HL-60 (cell line): ENCODE results near the gene HDAC9.

ENCODE experiments used
- GABPA ChIP-seq: IDR thresholded peaks from 2 replicates; pipeline ENCODE4 v1.6.1; 2012; ENCODE audit warnings: low read depth
- POLR2AphosphoS5 ChIP-seq: IDR thresholded peaks from 2 replicates; pipeline ENCODE4 v1.6.1; 2012; ENCODE audit warnings: low read depth
- SPI1 ChIP-seq: IDR thresholded peaks from 2 replicates; pipeline ENCODE4 v1.6.1; 2012; ENCODE audit warnings: low read depth, mild to moderate bottlenecking, borderline replicate concordance
- TF ChIP-seq, protein P1 (sequence below): IDR thresholded peaks from one replicate; pipeline ENCODE4 v1.5.1; 2011; ENCODE audit warnings: low read length, control low read depth, inconsistent platforms; ENCODE audit not compliant: insufficient read depth
- TF ChIP-seq, protein P2 (sequence below): IDR thresholded peaks from 2 replicates; pipeline ENCODE4 v1.6.1; 2012; ENCODE audit warnings: low read depth; ENCODE audit not compliant: insufficient replicate concordance

GRCh38 chr7:18536486-18536885, 40.9 kb downstream of the HDAC9 start:
- TF ChIP-seq, protein P1, sequence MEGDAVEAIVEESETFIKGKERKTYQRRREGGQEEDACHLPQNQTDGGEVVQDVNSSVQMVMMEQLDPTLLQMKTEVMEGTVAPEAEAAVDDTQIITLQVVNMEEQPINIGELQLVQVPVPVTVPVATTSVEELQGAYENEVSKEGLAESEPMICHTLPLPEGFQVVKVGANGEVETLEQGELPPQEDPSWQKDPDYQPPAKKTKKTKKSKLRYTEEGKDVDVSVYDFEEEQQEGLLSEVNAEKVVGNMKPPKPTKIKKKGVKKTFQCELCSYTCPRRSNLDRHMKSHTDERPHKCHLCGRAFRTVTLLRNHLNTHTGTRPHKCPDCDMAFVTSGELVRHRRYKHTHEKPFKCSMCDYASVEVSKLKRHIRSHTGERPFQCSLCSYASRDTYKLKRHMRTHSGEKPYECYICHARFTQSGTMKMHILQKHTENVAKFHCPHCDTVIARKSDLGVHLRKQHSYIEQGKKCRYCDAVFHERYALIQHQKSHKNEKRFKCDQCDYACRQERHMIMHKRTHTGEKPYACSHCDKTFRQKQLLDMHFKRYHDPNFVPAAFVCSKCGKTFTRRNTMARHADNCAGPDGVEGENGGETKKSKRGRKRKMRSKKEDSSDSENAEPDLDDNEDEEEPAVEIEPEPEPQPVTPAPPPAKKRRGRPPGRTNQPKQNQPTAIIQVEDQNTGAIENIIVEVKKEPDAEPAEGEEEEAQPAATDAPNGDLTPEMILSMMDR: no peak
- TF ChIP-seq GABPA: no peak
- TF ChIP-seq POLR2AphosphoS5: no peak
- TF ChIP-seq, protein P2, sequence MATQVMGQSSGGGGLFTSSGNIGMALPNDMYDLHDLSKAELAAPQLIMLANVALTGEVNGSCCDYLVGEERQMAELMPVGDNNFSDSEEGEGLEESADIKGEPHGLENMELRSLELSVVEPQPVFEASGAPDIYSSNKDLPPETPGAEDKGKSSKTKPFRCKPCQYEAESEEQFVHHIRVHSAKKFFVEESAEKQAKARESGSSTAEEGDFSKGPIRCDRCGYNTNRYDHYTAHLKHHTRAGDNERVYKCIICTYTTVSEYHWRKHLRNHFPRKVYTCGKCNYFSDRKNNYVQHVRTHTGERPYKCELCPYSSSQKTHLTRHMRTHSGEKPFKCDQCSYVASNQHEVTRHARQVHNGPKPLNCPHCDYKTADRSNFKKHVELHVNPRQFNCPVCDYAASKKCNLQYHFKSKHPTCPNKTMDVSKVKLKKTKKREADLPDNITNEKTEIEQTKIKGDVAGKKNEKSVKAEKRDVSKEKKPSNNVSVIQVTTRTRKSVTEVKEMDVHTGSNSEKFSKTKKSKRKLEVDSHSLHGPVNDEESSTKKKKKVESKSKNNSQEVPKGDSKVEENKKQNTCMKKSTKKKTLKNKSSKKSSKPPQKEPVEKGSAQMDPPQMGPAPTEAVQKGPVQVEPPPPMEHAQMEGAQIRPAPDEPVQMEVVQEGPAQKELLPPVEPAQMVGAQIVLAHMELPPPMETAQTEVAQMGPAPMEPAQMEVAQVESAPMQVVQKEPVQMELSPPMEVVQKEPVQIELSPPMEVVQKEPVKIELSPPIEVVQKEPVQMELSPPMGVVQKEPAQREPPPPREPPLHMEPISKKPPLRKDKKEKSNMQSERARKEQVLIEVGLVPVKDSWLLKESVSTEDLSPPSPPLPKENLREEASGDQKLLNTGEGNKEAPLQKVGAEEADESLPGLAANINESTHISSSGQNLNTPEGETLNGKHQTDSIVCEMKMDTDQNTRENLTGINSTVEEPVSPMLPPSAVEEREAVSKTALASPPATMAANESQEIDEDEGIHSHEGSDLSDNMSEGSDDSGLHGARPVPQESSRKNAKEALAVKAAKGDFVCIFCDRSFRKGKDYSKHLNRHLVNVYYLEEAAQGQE: no peak
- no peak for TF ChIP-seq SPI1
